ENCODE data around the gene FGF14. TPM values are rescaled to one million over a fixed set of nuclear protein-coding genes. Genes with fewer than 3 reads are reported as not detected.

The FGF14 gene
- total RNA-seq, 4 donors from 2014 or later = 0.04 to 1.4 (median 0.38) TPM

DNA sequence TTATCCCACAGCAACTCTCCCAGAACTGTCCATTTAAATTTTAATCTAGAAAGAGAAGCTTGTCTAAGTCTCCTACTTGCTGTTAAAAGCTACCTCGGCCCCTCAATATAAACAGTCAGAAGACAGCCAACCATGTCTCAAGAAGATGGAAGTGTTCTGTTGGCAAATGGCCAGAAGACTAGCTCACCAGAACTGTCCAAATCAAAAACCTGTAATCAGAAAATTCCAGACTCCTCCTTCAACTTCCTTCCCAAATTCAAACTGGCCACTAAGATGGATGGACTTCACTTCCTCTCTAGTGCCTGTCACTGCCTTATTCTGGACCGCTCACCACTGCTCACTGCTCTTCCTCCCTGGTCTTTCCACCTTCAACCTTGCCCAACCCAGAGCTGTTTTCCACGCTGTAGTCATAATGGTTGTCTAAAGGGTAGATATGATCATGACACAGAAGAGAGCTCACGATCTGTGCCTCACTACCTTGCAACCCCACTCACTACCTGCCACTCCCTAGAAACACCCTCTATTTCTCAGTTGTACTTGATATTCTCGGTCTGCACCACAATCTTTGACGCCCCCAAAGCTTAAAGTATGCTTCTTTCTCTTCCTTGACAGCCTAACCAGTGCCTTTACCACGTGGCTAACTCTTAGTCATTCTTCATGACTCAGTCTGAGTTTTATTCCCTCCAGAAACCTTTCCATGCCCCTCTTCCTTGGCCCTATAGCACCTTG is 9.2 kb downstream of the FGF14 start:
- Histone ChIP-seq H3K27ac (no peak overlapping the region), H3K27me3 (no peaks in the 10 kb centered on the region), H3K4me1 (peaks cover 5 to 10% of the 10 kb centered on the region in 2 donors), H3K9me3 (no peaks in the 10 kb centered on the region), H3K36me3 (no peaks in the 10 kb centered on the region), H3K4me3 (replicated peaks in 1 of 3) (no peak overlapping the region)
- no peak for DNase-seq
- TF ChIP-seq POLR2A (IDR thresholded peaks at IDR 0.05) = no peak
- TF ChIP-seq, protein P1, sequence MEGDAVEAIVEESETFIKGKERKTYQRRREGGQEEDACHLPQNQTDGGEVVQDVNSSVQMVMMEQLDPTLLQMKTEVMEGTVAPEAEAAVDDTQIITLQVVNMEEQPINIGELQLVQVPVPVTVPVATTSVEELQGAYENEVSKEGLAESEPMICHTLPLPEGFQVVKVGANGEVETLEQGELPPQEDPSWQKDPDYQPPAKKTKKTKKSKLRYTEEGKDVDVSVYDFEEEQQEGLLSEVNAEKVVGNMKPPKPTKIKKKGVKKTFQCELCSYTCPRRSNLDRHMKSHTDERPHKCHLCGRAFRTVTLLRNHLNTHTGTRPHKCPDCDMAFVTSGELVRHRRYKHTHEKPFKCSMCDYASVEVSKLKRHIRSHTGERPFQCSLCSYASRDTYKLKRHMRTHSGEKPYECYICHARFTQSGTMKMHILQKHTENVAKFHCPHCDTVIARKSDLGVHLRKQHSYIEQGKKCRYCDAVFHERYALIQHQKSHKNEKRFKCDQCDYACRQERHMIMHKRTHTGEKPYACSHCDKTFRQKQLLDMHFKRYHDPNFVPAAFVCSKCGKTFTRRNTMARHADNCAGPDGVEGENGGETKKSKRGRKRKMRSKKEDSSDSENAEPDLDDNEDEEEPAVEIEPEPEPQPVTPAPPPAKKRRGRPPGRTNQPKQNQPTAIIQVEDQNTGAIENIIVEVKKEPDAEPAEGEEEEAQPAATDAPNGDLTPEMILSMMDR (IDR thresholded peaks at IDR 0.05) = no peak
- 78 to 80% methylated on average over 7 of the region's 7 CpGs for WGBS, 2 donors
- intact Hi-C loops (cut with DNase I) = no loop called here

DNA sequence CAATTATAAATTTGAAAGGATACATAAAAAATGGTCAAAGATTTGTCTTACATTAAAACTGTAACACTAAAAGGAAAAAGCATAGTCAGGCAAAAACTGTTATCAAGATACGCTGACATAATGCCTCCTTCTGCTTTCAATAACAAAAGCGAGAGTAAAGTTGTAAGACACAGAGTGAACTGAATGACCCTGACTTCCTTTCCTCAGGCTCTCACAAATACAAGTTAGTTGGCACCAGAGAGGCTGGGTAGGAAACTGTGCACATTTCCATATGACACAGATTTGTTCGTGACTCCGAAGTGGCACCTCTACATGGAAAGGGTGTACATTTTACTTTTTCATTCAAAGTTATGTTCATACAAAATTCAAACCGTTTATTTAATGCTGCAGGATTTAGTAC is 15.4 kb downstream of the FGF14 start:
- Histone ChIP-seq H3K36me3 (no peaks in the 10 kb centered on the region), H3K9me3 (no peaks in the 10 kb centered on the region), H3K27me3 (no peaks in the 10 kb centered on the region), H3K4me3 (replicated peaks in 1 of 3) (no peak overlapping the region), H3K4me1 (no peaks in the 10 kb centered on the region), H3K27ac (no peak overlapping the region)
- no peak for TF ChIP-seq POLR2A (IDR thresholded peaks at IDR 0.05)
- TF ChIP-seq, protein P1 (IDR thresholded peaks at IDR 0.05) = no peak
- DNase-seq = no peak
- intact Hi-C loops (cut with DNase I) = no loop called here
- WGBS, 2 donors = 75 to 80% methylated on average over 5 of the region's 5 CpGs

DNA sequence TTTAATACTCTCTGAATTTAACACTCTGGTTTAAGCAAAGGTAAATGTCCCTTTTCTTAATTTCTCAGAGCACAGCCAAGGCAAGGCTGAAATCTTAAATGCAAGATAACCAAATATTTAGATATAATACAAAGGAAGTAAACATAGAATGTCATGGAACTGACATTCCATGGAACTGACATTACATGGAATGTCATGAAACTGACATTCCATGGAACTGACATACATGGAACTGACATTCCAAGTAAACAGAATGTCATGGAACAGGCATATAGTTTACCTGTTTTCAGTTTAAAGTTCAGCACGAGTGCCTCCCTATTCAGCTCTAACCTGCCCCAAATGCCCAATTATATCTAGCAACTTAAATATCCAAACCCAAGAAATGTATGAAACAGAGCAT is 21.8 kb downstream of the FGF14 start:
- Histone ChIP-seq H3K27ac (no peak overlapping the region), H3K27me3 (no peaks in the 10 kb centered on the region), H3K4me3 (replicated peaks in 1 of 3) (no peak overlapping the region), H3K9me3 (no peaks in the 10 kb centered on the region), H3K4me1 (no peaks in the 10 kb centered on the region), H3K36me3 (no peaks in the 10 kb centered on the region)
- intact Hi-C loops (cut with DNase I) = no loop called here
- WGBS, 2 donors = 73 to 75% methylated on average over 1 of the region's 1 CpG
- no peak for DNase-seq
- TF ChIP-seq, protein P1 (IDR thresholded peaks at IDR 0.05) = no peak
- no peak for TF ChIP-seq POLR2A (IDR thresholded peaks at IDR 0.05)

DNA sequence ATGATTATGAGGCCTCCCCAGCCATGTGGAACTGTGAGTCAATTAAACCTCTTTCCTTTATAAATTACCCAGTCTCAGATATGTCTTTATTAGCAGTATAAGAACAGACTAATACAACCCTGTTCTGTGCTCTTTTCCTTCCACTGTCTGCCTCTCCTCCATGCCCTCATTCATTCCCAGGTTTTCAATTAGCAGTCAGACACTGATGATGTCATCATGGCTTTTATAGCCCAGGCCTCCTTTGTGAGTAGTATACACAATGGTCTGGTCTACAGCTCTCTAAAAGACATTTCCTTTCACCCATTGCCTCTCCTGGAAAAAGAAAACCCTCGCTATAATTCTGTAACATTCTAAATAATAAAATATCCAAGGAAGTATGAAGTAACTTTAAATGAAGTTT is 25.5 kb downstream of the FGF14 start:
- Histone ChIP-seq H3K4me1 (no peaks in the 10 kb centered on the region), H3K9me3 (no peaks in the 10 kb centered on the region), H3K36me3 (no peaks in the 10 kb centered on the region), H3K27ac (no peak overlapping the region), H3K4me3 (replicated peaks in 1 of 3) (no peak overlapping the region), H3K27me3 (no peaks in the 10 kb centered on the region)
- DNase-seq = no peak
- WGBS, 2 donors = 95 to 98% methylated on average over 1 of the region's 1 CpG
- no peak for TF ChIP-seq POLR2A (IDR thresholded peaks at IDR 0.05)
- TF ChIP-seq, protein P1 (IDR thresholded peaks at IDR 0.05) = no peak
- intact Hi-C loops (cut with DNase I) = no loop called here

DNA sequence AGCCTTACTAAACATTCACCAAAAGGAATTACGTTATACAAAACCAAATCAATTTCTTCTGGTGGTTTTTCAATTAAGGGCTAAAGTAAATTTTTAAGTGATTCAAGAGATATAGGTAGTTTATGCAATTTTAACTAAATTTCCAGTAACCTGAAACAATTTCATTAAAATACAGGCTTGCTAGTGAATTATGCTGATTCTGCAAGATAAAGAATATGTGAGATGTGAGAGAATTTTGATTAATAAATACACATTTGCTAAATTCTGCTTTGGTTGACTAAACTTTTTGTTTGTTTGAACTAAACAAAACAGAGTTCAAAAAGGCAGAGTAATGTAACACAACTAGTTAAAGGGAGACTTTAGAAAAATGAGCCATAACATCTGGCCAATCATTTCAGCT is 27.1 kb downstream of the FGF14 start:
- DNase-seq = no peak
- no peak for TF ChIP-seq POLR2A (IDR thresholded peaks at IDR 0.05)
- TF ChIP-seq, protein P1 (IDR thresholded peaks at IDR 0.05) = no peak
- intact Hi-C loops (cut with DNase I) = no loop called here
- H3K4me3 ChIP-seq (replicated peaks in 1 of 3) = no peak overlapping the region
- H3K36me3 ChIP-seq = no peaks in the 10 kb centered on the region
- H3K9me3 ChIP-seq = no peaks in the 10 kb centered on the region
- H3K27me3 ChIP-seq = no peaks in the 10 kb centered on the region
- 85 to 90% methylated on average over 1 of the region's 1 CpG for WGBS, 2 donors
- no peaks in the 10 kb centered on the region for H3K4me1 ChIP-seq
- H3K27ac ChIP-seq = no peak overlapping the region
